ENCODE measurements around the gene DNASE1L2.

DNA sequence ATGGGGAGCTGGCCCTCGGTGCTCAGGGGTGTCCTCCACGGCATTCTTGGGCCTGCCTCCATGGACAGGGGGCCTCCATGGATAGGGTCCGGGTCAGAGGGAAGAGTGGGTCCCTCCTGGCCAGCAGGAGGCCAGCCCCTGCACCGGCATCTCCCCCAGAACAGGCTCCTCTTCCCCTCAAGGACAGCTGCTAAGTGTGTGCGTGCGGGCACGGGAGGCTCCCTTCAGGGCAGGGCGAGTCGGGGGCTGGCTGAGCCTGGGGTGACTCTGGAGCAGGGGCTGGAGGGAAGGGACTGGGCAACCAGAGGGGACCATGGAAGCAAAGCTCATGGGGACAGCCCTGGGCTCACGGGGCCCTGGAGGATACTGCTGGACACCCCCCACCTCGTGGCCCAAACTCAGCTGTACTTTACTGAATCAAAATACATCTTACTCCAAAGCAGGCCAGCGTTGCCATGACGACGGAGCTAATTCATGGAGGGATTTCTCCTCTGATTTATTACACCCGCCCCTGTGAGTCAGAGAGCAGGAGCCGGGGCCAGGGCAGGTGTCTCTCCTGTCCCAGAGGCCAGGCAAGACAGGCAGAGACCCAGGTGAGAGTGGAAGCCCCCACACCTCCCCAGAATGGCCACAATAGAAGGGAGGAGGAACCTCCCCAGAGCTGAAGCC, 41.9 kb upstream of the DNASE1L2 start:
- TF ChIP-seq CTCF (IDR thresholded peaks at IDR 0.05) (no peak), POLR2A (IDR thresholded peaks at IDR 0.05) (no peak)
